HG03060 (cell line): ENCODE data around the gene DCP2.
"Not testable (repeated sequence)": the region's sequence is repeated elsewhere in the genome, so short reads cannot be mapped to it uniquely, and the experiment has no call there.

ENCODE experiments used
- ATAC-seq: cut with Tn5 transposase; IDR thresholded peaks from one replicate; pipeline ENCODE4 v1.9.1; 2021; ENCODE audit warnings: low read depth, moderate number of reproducible peaks; ENCODE audit not compliant: unreplicated experiment

DCP2 gene

DNA sequence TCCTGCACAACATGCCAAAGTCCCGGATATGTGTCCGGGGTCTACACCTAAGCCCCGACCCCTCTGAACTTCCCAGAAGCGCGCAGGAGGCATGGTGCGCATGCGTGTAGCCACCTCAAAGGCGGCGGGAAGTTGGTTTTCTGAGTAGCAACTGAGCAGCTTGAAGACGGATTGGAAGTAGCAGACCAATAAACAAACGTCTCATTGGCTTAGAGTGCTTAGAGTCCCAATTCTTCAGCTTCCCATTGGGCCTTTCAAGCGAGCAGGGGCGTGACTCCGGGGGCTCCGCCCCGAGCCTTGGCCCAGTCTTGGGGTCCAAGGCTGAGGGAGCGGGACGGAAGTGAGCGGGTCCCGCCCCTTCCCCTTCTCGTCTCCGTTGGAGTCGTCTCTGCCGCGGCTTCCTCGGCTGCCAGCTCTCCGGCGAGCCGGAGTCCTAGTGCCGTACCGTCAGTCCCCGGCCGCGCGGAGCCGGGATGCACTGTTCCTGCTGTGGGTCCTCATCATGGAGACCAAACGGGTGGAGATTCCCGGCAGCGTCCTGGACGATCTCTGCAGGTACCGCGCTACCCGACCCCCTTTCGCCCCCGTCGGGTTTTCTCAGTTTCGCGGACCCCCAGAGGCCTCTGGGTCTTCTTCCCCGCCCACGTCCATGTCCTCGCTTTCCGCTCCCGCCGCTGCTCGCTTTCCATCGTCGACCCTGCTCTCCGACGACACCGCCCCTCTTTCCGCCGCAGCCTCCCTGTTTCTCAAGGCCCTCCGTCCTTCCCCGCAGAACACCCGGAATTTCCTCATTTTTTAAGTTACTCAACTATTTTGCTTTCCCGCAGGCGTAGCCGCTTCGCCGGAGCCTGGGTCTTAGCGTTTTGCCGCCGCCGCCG lies at the start of gene DCP2:
Gene DCP2, plus strand, starts transcription at position 367 of the 878 bp plus-strand sequence. Its CDS starts 136 bp downstream, at position 503.
- peak; percentile 97 for ATAC-seq

- ATAC-seq = peak; percentile 52
These were observed 47.1 kb upstream of the DCP2 start for GRCh38 chr5:112929336-112930081.

DNA sequence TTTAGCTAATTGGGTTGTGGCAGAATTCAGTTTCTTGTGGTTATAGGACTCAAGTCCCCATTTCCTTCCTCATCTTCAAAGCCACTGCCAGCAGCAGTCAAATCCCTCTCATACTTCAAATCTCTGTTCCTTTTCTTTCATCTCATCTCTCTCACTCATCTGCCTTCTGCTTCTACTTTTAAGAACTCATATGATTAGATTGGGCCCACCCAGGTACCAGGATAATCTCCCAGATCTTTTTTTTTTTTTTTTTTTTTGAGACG lies 46.6 kb upstream of the DCP2 start:
- ATAC-seq = peak; percentile 36

- ATAC-seq = no peak
These were observed 45.1 kb upstream of the DCP2 start for GRCh38 chr5:112931473-112931872.

- ATAC-seq = no peak
These were observed 43.5 kb upstream of the DCP2 start for GRCh38 chr5:112933105-112933504.

- ATAC-seq = no peak
These were observed 42.8 kb upstream of the DCP2 start for GRCh38 chr5:112933651-112934365.

GRCh38 chr5:112934366-112934663 lies 42.3 kb upstream of the DCP2 start:
- no peak for ATAC-seq

DNA sequence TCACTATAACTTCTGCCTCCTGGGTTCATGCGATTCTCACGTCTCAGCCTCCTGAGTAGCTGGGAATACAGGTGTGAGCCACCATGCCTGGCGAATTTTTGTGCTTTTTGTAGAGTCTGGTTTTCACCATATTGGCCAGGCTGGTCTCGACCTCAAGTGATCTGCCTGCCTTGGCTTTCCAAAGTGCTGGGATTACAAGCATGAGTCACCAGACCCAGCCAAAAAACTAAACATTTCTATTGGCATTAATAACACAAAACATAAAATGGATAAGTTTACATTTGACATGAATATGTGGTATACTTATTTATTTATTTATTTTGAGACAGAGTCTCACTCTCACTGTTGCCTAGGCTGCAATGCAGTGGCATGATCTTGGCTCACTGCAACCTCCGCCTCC lies 40.9 kb upstream of the DCP2 start:
- ATAC-seq = no peak

- ATAC-seq = no peak
These were observed 38.3 kb upstream of the DCP2 start for GRCh38 chr5:112938286-112938685.

- no peak for ATAC-seq
These were observed 35.9 kb upstream of the DCP2 start for GRCh38 chr5:112940670-112941069.

DNA sequence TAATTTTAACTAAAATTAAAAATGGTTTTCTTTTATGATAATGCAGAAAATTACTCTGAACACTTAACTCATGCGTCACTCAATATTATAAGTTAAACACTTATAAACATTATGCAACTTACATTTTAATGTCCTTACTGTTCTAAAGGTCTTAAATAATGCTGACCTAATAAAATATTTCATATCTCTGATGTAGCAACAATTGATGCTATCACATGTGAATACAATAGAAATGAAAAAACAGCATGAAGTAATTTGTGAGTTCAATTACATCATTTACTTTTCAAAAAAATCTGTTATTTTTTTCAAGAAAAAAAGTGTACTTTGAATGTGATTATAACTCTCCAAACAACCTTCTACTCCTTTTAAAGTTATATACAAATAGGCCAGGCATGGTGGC lies 28.1 kb upstream of the DCP2 start:
- no peak for ATAC-seq

DNA sequence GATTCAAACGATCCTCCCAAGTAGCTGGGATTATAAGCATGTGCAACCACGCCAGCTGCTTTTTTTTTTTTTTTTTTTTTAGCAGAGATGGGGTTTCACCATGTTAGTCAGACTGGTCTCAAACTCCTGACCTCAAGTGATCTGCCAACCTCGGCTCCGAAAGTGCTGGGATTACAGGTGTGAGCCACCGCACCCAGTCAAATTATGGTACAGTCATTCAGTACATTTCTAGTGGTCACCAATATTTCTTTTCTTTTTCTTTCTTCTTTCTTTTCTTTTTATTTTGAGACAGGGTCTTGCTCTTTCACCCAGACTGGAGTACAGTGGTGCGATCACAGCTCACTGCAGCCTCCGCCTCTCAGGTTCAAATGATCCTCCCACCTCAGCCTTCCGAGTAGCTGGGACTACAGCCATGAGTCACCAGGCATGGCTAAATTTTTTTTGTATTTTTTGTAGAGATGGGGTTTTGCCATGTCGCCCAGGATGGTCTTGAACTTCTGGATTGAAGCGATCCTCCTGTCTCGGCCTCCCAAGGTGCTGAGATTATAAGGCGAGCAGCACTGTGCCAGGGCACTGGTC lies 25.4 kb upstream of the DCP2 start:
- no peak for ATAC-seq

DNA sequence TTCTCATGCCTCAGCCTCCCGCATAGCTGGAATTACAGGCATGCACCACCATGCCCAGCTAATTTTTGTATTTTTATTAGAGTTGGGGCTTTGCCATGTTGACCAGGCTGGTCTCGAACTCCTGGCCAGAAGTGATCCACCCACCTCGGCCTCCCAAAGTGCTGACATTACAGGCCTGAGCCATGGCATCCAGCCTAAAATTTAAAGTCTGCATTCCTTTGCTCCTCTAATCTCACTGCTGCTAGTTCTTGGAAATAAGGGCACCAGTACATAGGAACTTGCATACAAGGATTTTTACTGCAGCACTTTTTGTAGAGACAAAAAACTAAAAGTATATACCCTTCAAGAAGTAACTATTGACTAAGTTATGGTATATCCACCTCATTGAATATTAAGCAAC lies 20.0 kb upstream of the DCP2 start:
- ATAC-seq = no peak

DNA sequence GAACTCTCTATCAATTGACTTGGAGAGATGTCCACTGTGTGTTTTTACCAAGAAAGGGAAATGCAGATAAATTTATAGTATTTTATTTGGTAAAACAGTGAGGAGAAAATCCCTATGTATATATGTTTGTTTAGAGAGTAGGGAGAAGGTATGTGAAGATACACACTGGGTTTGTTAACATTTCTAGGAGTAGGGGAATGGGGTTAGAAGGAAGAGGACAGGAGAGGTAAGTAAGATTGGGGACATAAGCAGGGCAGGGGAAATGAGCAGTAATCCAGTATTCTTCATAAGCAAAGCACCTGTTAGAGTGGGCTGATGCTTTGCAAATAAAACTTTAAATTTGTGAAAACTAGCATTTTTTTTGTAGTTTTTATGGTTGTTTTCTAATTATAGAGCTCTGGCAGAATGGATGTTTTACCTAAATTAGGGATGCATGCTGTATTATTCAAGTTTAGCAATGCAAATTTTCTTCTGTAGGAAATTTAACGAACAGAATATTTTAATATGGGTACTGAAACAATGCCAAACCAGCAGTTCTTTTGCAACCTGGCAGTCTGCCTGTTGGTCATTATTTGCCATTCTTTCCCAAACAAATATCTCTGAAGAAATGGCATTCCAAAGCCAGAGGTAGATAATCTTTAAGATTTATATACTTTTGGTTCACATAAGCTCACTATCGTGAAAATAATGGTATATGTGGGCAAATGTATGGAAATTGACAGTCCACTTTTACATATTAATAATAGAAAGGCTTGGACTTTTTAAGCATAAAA lies 19.4 kb upstream of the DCP2 start:
- no peak for ATAC-seq

DNA sequence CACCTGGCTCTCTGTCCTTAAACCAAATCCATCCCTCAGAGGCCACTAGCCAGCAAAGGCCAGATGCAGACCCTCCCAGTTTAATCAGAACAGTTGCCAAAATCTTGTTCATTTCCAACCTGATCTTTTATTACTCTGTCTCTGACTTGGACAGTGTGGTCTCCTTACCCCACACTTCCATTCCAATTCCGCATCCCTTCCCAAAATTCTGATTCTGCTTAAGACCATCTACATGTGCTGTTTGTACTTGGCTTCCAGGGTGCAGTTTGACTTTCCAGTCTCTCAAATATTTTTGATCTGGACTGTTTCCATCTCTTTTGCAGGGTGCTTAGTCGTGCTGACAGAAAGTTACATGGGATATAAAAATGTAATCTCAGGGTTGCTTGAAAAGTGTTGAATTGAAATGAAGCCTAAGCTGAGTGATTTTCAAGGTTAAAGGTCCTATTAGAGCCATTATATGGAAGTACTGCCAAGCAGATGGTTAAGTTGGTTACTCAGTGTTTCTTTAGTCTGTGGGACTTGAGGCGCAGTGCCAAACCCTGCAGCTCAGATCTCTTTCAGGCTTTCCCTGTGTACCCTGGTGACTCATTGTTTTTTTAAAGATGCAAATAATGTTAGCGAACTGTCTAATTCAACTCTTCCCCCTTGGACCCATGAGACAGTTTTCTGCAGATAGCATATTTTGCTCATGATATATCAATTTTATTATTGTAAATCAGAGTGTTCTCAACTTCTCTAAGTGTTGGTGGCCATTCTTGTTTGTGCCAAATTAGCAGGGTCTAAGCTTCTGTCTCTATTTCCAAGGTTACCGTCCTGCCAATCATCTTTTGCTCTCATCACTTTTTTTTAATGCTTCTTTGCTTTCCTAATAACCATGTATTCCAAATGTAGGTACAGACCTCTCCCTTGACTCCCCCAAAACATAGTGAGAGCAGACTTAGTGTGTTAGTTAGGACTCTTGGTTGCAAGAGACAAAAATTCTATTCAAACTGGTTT lies 18.2 kb upstream of the DCP2 start:
- peak; percentile 92 for ATAC-seq

- not testable (repeated sequence) for ATAC-seq
These were observed 16.7 kb upstream of the DCP2 start for GRCh38 chr5:112959872-112960271.

DNA sequence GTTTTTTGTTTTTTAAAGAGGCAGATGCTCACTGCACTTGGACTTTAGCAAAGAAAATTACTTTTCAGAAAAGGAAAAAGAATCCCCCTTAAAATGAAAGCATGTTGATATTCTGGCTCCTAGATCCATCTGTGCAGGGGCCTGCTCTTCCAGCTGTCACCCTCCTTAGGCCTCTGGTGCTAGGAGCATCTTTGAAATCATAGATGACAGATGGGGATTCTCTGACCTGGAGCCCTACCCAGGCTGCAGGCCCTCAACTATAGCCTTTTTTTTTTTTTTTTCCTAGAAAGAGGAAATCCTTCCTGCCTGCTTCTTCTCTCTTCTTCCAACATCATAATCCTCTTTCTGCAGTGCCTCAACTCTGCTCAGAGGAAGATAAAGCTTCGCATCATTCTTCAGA lies 16.3 kb upstream of the DCP2 start:
- ATAC-seq = no peak

GRCh38 chr5:112960863-112961504 lies 15.6 kb upstream of the DCP2 start:
- no peak for ATAC-seq

- ATAC-seq = not testable (repeated sequence)
These were observed 13.2 kb upstream of the DCP2 start for GRCh38 chr5:112963374-112963733.
